Panc1 (cell line): ENCODE results near the gene HMGXB4. TPM values are rescaled to one million over a fixed set of nuclear protein-coding genes. Genes with fewer than 3 reads are reported as not detected.

ENCODE experiments used
- ATAC-seq: fragments of 200-7000 bp; cut with Tn5 transposase; 2 replicates; pipeline ENCODE4 v1.9.1; 2020; ENCODE audit warnings: mild to moderate bottlenecking, moderate library complexity
- BruUV-seq: library from RNA; stranded (reverse); fragments of 400-500 nt; replicated peaks from 2 replicates; lab custom pipeline; 2021; lab: Mats Ljungman, UMichigan
- CTCF ChIA-PET: fragments of 300-600 bp; sonication (Branson Sonifier 250); formaldehyde crosslinking; loops from one replicate; lab custom pipeline; 2022; ENCODE audit warnings: antibody characterized with exemption; lab: Charles Lee
- POLR2A ChIA-PET: fragments of 300-600 bp; sonication (Branson Sonifier 250); formaldehyde crosslinking; loops from one replicate; lab custom pipeline; 2022; ENCODE audit warnings: antibody characterized with exemption; lab: Charles Lee
- DNase-seq: peaks from one replicate; pipeline ENCODE4 v3.0.0-alpha.2; 2010; ENCODE audit warnings: low read depth, low spot score
- H3K27ac ChIP-seq: 2 replicates; pipeline ENCODE4 v1.5.1; 2011; ENCODE audit warnings: mild to moderate bottlenecking, low read length, inconsistent platforms
- H3K27me3 ChIP-seq: fragments of 200-500 bp; sonication (Bioruptor generic); 2 replicates; pipeline ENCODE4 v1.6.0; 2014; ENCODE audit warnings: low read length, inconsistent platforms; ENCODE audit not compliant: control insufficient read depth, insufficient read depth
- H3K36me3 ChIP-seq: fragments of 200-500 bp; sonication (Bioruptor generic); 2 replicates; pipeline ENCODE4 v1.5.1; 2014; ENCODE audit warnings: inconsistent platforms, mild to moderate bottlenecking, low read length, moderate library complexity; ENCODE audit not compliant: control insufficient read depth, insufficient read depth
- H3K4me1 ChIP-seq: 2 replicates; pipeline ENCODE4 v1.5.1; 2011; ENCODE audit warnings: inconsistent platforms, mild to moderate bottlenecking, low read length, moderate library complexity; ENCODE audit not compliant: control insufficient read depth, insufficient read depth
- H3K4me3 ChIP-seq, 2 experiments: 2 replicates each; pipeline ENCODE4 v1.5.1; 2011 to 2012; ENCODE audit warnings: low read depth in 2 of 2, low read length in 2 of 2, mild to moderate bottlenecking in 2 of 2, inconsistent platforms in 1 of 2, moderate library complexity in 1 of 2
- H3K9me3 ChIP-seq: fragments of 200-500 bp; sonication (Bioruptor generic); 2 replicates; pipeline ENCODE4 v1.5.1; 2014; ENCODE audit warnings: low read depth, mild to moderate bottlenecking, inconsistent platforms, low read length, moderate library complexity; ENCODE audit not compliant: control insufficient read depth, insufficient read depth
- POLR2AphosphoS5 ChIP-seq: IDR thresholded peaks from 2 replicates; pipeline ENCODE4 v1.6.1; 2012; ENCODE audit warnings: mild to moderate bottlenecking, low read depth, low read length, moderate library complexity
- REST ChIP-seq, 2 experiments: IDR thresholded peaks; 2 replicates each; pipeline ENCODE4 v1.6.1; 2011 to 2012; ENCODE audit warnings: low read depth in 2 of 2, control low read depth in 1 of 2, low read length in 1 of 2, mild to moderate bottlenecking in 1 of 2, moderate library complexity in 1 of 2; ENCODE audit not compliant: insufficient read depth in 1 of 2
- SIN3A ChIP-seq: IDR thresholded peaks from 2 replicates; pipeline ENCODE4 v1.6.1; 2012; ENCODE audit warnings: low read depth, mild to moderate bottlenecking, low read length, moderate library complexity, borderline replicate concordance; ENCODE audit not compliant: insufficient read depth
- TCF7L2 ChIP-seq: IDR thresholded peaks from 2 replicates; pipeline ENCODE4 v1.6.1; 2011; ENCODE audit warnings: mild to moderate bottlenecking, low read depth, low read length, inconsistent platforms
- in situ Hi-C: cut with HindIII; loops from 2 replicates; pipeline ENCODE4 v1.10.0; 2016; ENCODE audit warnings: low sequenced_read_pairs, low pct_unique_long_range_greater_than_20kb
- intact Hi-C: fragments of 100-400 bp; cut with micrococcal nuclease; formaldehyde crosslinking; loops from one replicate; pipeline ENCODE4 v1.10.0; 2022; ENCODE audit not compliant: unreplicated experiment
- total RNA-seq: library from RNA; stranded (reverse); gene quantifications from one replicate; pipeline ENCODE4 v1.2.1, GENCODE V29; 2021; ENCODE audit not compliant: unreplicated experiment
- TF ChIP-seq, protein P1 (sequence below): fragments of 450-650 bp; IDR thresholded peaks from 2 replicates; pipeline ENCODE4 v1.5.1; 2017; ENCODE audit warnings: mild to moderate bottlenecking

Gene HMGXB4
- total RNA-seq, 1 experiment from 2014 or later = 23.7 TPM

- Histone ChIP-seq H3K36me3 (peaks cover 26% of the 10 kb centered on the region), H3K27me3 (no peaks in the 10 kb centered on the region), H3K4me3 (no peak overlapping the region), H3K27ac (no peak overlapping the region), H3K4me1 (no peaks in the 10 kb centered on the region), H3K9me3 (no peaks in the 10 kb centered on the region)
- ATAC-seq = no peak
- no TSS peak for BruUV-seq
- in situ Hi-C loops (no loop called here), intact Hi-C loops (no loop called here)
- no peak for DNase-seq
- ChIA-PET CTCF (no interaction called here), POLR2A (no interaction called here)
- TF ChIP-seq POLR2AphosphoS5 = no peak
- no peak for TF ChIP-seq REST (IDR thresholded peaks at IDR 0.05; ENCODE audit: insufficient read depth in 1 of 2, low read depth in 2 of 2, low read length in 1 of 2)
- TF ChIP-seq, protein P1, sequence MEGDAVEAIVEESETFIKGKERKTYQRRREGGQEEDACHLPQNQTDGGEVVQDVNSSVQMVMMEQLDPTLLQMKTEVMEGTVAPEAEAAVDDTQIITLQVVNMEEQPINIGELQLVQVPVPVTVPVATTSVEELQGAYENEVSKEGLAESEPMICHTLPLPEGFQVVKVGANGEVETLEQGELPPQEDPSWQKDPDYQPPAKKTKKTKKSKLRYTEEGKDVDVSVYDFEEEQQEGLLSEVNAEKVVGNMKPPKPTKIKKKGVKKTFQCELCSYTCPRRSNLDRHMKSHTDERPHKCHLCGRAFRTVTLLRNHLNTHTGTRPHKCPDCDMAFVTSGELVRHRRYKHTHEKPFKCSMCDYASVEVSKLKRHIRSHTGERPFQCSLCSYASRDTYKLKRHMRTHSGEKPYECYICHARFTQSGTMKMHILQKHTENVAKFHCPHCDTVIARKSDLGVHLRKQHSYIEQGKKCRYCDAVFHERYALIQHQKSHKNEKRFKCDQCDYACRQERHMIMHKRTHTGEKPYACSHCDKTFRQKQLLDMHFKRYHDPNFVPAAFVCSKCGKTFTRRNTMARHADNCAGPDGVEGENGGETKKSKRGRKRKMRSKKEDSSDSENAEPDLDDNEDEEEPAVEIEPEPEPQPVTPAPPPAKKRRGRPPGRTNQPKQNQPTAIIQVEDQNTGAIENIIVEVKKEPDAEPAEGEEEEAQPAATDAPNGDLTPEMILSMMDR = no peak
- TF ChIP-seq TCF7L2 = no peak
- TF ChIP-seq SIN3A = no peak
These were observed 12.3 kb downstream of the HMGXB4 start for GRCh38 chr22:35269630-35270029.

DNA sequence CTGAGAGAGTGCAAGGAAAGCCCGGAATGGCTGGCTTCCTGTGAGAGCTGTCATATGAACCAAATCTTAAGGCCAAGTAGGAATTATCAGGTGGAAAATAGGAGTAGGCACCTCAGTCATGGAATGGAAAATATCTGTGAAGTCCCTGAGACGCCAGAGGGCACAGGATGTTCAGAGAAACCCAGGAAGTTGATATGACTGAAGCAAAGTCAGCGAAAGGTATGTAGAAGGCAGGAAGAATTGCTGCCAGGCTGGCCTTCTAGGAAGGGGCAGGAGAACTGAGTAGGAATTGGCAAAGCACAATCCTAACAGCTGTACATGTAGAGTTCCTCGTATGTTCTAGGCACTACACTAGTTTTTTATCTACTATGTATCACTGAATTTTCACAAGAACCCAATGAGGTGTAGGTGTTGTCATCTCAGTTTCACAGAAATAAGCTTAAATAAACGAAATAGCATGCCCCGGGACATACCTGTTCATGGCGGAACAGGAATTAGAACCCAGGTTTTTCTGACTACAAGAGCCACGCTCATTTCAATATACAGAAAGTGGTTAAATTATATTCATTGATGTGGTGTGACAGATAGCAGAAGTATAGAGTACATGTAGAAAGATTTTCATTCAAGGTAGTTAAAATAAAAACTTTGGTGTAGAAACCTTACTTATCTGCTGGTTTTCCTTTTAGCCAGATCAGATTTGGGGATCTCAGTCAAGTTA, 17.0 kb downstream of the HMGXB4 start:
- no peak for TF ChIP-seq REST (IDR thresholded peaks at IDR 0.05; ENCODE audit: insufficient read depth in 1 of 2, low read depth in 2 of 2, low read length in 1 of 2)
- TF ChIP-seq, protein P1 = no peak
- TF ChIP-seq POLR2AphosphoS5 = no peak
- no peak for TF ChIP-seq SIN3A
- no peak for TF ChIP-seq TCF7L2
- H3K9me3 ChIP-seq = no peaks in the 10 kb centered on the region
- in situ Hi-C loops = no loop called here
- H3K4me1 ChIP-seq = no peaks in the 10 kb centered on the region
- intact Hi-C loops = no loop called here
- no peaks in the 10 kb centered on the region for H3K27me3 ChIP-seq
- H3K36me3 ChIP-seq = peaks cover 3% of the 10 kb centered on the region
- ChIA-PET CTCF (no interaction called here), POLR2A (no interaction called here)
- H3K27ac ChIP-seq = no peak overlapping the region
- no TSS peak for BruUV-seq
- ATAC-seq (no peak), DNase-seq (no peak)
- H3K4me3 ChIP-seq = no peak overlapping the region
